Breast epithelium (tissue), 3 donors: ENCODE data around the gene PDSS1.

Source experiments
- CTCF ChIP-seq, 3 donors: fragments of 450-650 bp; IDR thresholded peaks; one replicate each; pipeline ENCODE4 v1.5.1; 2016 to 2017; ENCODE audit warnings: antibody characterized with exemption in 3 of 3, mild to moderate bottlenecking in 3 of 3, moderate library complexity in 3 of 3
- POLR2A ChIP-seq: fragments of 450-650 bp; IDR thresholded peaks from one replicate; pipeline ENCODE4 v1.6.1; 2016; ENCODE audit warnings: antibody characterized with exemption, mild to moderate bottlenecking, moderate library complexity
- POLR2AphosphoS5 ChIP-seq, 3 donors: sonication (generic); formaldehyde crosslinking; IDR thresholded peaks; one replicate each; pipeline ENCODE4 v1.6.1; 2017; ENCODE audit warnings: antibody characterized with exemption in 3 of 3

DNA sequence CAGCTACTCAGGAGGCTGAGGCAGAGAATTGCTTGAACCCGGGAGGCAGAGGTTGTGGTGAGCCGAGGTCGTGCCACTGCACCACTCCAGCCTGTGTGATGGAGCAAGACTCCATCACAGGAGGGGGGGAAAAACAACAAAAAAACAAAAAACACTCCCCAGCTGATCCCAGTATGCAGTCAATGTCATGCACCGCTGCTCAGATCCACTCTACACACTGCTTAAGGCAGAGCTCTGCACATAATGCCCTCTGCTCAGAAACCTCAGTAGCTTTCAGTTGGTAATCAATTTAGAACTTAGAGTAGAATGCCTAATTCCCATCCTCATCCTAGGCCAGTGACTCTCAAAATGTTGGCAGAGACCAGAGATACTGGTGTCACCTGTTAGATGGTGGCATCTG lies 43.9 kb downstream of the PDSS1 start:
- TF ChIP-seq CTCF (IDR thresholded peaks at IDR 0.05) = no peak
- no peak for TF ChIP-seq POLR2A
- no peak for TF ChIP-seq POLR2AphosphoS5 (IDR thresholded peaks at IDR 0.05)
